CD14-positive monocyte (primary cell): ENCODE data around the gene OR2V1. TPM values are rescaled to one million over a fixed set of nuclear protein-coding genes. Genes with fewer than 3 reads are reported as not detected.

Experiments
- DNase-seq, 3 donors: peaks; one replicate each; pipeline ENCODE4 v3.0.0-alpha.2; 2011 to 2022
- H2AFZ ChIP-seq: 2 replicates; pipeline ENCODE4 v1.6.0; 2012; ENCODE audit warnings: mild to moderate bottlenecking, low read depth, low read length, inconsistent platforms; ENCODE audit not compliant: insufficient read depth, poor library complexity, severe bottlenecking
- H3K27ac ChIP-seq, 2 donors: 1 replicate in 1 of 2; 2 replicates in 1 of 2; pipeline ENCODE4 v1.5.1; 2012 to 2013; ENCODE audit warnings: low read length in 2 of 2, control low read depth in 1 of 2, inconsistent platforms in 1 of 2, low read depth in 1 of 2, mild to moderate bottlenecking in 1 of 2
- H3K27me3 ChIP-seq, 2 donors: one replicate each; pipeline versions ENCODE4 v1.6.0 to v1.6.1; 2011 to 2013; ENCODE audit warnings: low read length in 2 of 2; ENCODE audit not compliant: control insufficient read depth in 2 of 2, insufficient read depth in 2 of 2
- H3K36me3 ChIP-seq, 2 donors: replicated peaks in 1 of 2; 1 replicate in 1 of 2; 2 replicates in 1 of 2; pipeline versions ENCODE4 v1.5.1 to v1.6.1; 2012 to 2013; ENCODE audit warnings: low read length in 2 of 2, control low read depth in 1 of 2, inconsistent platforms in 1 of 2, mild to moderate bottlenecking in 1 of 2; ENCODE audit not compliant: insufficient read depth in 2 of 2, control insufficient read depth in 1 of 2
- H3K4me1 ChIP-seq, 2 donors: 1 replicate in 1 of 2; 2 replicates in 1 of 2; pipeline versions ENCODE4 v1.5.1 to v1.6.1; 2012 to 2013; ENCODE audit warnings: low read length in 2 of 2, control low read depth in 1 of 2, inconsistent platforms in 1 of 2, mild to moderate bottlenecking in 1 of 2, moderate library complexity in 1 of 2; ENCODE audit not compliant: insufficient read depth in 2 of 2, control insufficient read depth in 1 of 2
- H3K4me2 ChIP-seq: replicated peaks from 2 replicates; pipeline ENCODE3; 2012; ENCODE audit warnings: low read length, moderate library complexity, mild to moderate bottlenecking; ENCODE audit not compliant: poor library complexity, severe bottlenecking; ENCODE audit errors: extremely low read depth
- H3K4me3 ChIP-seq, 3 experiments: fragments of 200-600 bp in 1 of 3; sonication (generic) in 1 of 3; replicated peaks in 1 of 3; 1 replicate in 2 of 3; 2 replicates in 1 of 3; pipeline ENCODE4 v1.5.1; 2011 to 2013; ENCODE audit warnings: low read length in 3 of 3, mild to moderate bottlenecking in 3 of 3, control low read depth in 2 of 3, low read depth in 2 of 3, inconsistent platforms in 1 of 3, moderate library complexity in 1 of 3
- H3K79me2 ChIP-seq: 2 replicates; pipeline ENCODE4 v1.6.0; 2012; ENCODE audit warnings: mild to moderate bottlenecking, control low read depth, inconsistent platforms, low read length, moderate library complexity; ENCODE audit not compliant: insufficient read depth
- H3K9ac ChIP-seq: 2 replicates; pipeline ENCODE4 v1.6.0; 2017; ENCODE audit warnings: low read length, mild to moderate bottlenecking; ENCODE audit not compliant: insufficient read depth, poor library complexity, severe bottlenecking
- H3K9me3 ChIP-seq, 2 donors: replicated peaks in 1 of 2; 1 replicate in 1 of 2; 2 replicates in 1 of 2; pipeline versions ENCODE4 v1.5.1 to v1.6.1; 2012 to 2013; ENCODE audit warnings: low read length in 2 of 2, control low read depth in 1 of 2; ENCODE audit not compliant: control insufficient read depth in 1 of 2, insufficient read depth in 1 of 2
- H4K20me1 ChIP-seq: 2 replicates; pipeline ENCODE4 v1.6.0; 2012; ENCODE audit warnings: mild to moderate bottlenecking, low read length, control low read depth, moderate library complexity; ENCODE audit not compliant: insufficient read depth
- H3K27ac Mint-ChIP-seq, 7 donors: one replicate each; pipeline ENCODE4 v1.8.0; 2020; ENCODE audit warnings: mild to moderate bottlenecking in 7 of 7, mixed read lengths in 7 of 7, moderate library complexity in 6 of 7, inconsistent platforms in 2 of 7
- H3K27me3 Mint-ChIP-seq, 3 donors: one replicate each; pipeline ENCODE4 v1.8.0; 2021 to 2022; ENCODE audit warnings: low read depth in 3 of 3, mild to moderate bottlenecking in 3 of 3, mixed read lengths in 3 of 3, moderate library complexity in 3 of 3, inconsistent platforms in 1 of 3
- H3K36me3 Mint-ChIP-seq, 2 donors: one replicate each; pipeline ENCODE4 v1.8.0; 2020; ENCODE audit warnings: mixed read lengths in 2 of 2, inconsistent platforms in 1 of 2, mild to moderate bottlenecking in 1 of 2
- H3K4me1 Mint-ChIP-seq: one replicate; pipeline ENCODE4 v1.8.0; 2020; ENCODE audit warnings: mild to moderate bottlenecking, mixed read lengths
- H3K4me3 Mint-ChIP-seq, 2 donors: one replicate each; pipeline ENCODE4 v1.8.0; 2020; ENCODE audit warnings: mild to moderate bottlenecking in 2 of 2, mixed read lengths in 2 of 2, moderate library complexity in 1 of 2
- H3K9me3 Mint-ChIP-seq, 7 donors: one replicate each; pipeline ENCODE4 v1.8.0; 2020 to 2022; ENCODE audit warnings: mixed read lengths in 7 of 7, mild to moderate bottlenecking in 6 of 7, moderate library complexity in 6 of 7, inconsistent platforms in 2 of 7
- WGBS: methylation state at CpG from one replicate; pipeline ENCODE4 v1.1.5; 2013; ENCODE audit warnings: missing lambda C conversion rate; ENCODE audit not compliant: insufficient coverage; 5-methylcytosine and 5-hydroxymethylcytosine counted together
- intact Hi-C, 2 donors: fragments of 100-400 bp; cut with micrococcal nuclease; formaldehyde crosslinking; loops; one replicate each; pipeline versions ENCODE4 v1.15.0 to v1.15.1; 2023
- polyA plus RNA-seq, 3 donors: library from polyadenylated mRNA; depleted of rRNA in 1 of 3; unstranded in 2 of 3; stranded (reverse) in 1 of 3; fragments of 300-500 nt in 2 of 3; fragments of >200 nt in 1 of 3; fragmentation: Illumina TruSeq in 2 of 3; gene quantifications; 1 replicate in 2 of 3; 2 replicates in 1 of 3; pipeline ENCODE4 v1.2.3, GENCODE V29; 2012 to 2021
- TF ChIP-seq, protein P1 (sequence below): fragments of 200-600 bp; IDR thresholded peaks from one replicate; pipeline ENCODE4 v1.8.0; 2022; ENCODE audit warnings: antibody characterized with exemption, mild to moderate bottlenecking

Gene OR2V1
- polyA plus RNA-seq, 3 donors, result not detected

DNA sequence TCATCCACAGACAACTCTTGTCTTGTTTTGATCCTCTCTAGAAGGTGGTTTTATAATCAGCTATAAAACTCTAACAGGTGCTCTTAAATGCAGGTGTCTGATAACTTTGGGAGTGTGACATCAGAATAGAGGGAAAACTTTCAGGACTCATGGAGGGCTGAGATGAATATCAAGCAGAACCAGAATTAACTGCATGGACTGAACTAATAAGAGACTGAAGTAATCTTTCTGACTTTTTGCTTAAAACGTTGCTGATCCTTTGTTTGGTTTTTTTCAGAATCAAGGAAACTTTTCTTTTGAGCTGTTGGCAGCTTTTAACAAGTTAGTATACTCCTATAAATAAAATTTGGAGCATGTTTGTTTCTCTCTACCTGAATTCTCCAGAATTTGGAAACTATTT, 14.2 kb upstream of the OR2V1 start:
- no peak for DNase-seq
- peaks cover 9 to 19% (median 17%) of the 10 kb centered on the region in 3 donors for H3K27me3 Mint-ChIP-seq
- WGBS, result no CpG with 5 or more reads among the region's 1 CpG
- H3K9me3 ChIP-seq, result no peaks in the 10 kb centered on the region
- peaks cover 3 to 24% (median 6%) of the 10 kb centered on the region in 7 donors for H3K9me3 Mint-ChIP-seq
- H3K9ac ChIP-seq, result no peak overlapping the region
- H3K4me2 ChIP-seq, result no peak overlapping the region
- no peak overlapping the region for H3K27ac ChIP-seq
- no peaks in the 10 kb centered on the region for H3K36me3 ChIP-seq
- peaks cover 0 to 3% of the 10 kb centered on the region in 2 donors for H3K27me3 ChIP-seq
- intact Hi-C loops, result no loop called here
- H3K4me3 ChIP-seq, result no peak overlapping the region
- H3K4me1 Mint-ChIP-seq, result no peaks in the 10 kb centered on the region
- no peak overlapping the region for H3K27ac Mint-ChIP-seq
- H3K4me1 ChIP-seq, result no peaks in the 10 kb centered on the region
- no peak overlapping the region for H2AFZ ChIP-seq
- H4K20me1 ChIP-seq, result no peaks in the 10 kb centered on the region
- no peaks in the 10 kb centered on the region for H3K36me3 Mint-ChIP-seq
- no peaks in the 10 kb centered on the region for H3K79me2 ChIP-seq
- TF ChIP-seq, protein P1, sequence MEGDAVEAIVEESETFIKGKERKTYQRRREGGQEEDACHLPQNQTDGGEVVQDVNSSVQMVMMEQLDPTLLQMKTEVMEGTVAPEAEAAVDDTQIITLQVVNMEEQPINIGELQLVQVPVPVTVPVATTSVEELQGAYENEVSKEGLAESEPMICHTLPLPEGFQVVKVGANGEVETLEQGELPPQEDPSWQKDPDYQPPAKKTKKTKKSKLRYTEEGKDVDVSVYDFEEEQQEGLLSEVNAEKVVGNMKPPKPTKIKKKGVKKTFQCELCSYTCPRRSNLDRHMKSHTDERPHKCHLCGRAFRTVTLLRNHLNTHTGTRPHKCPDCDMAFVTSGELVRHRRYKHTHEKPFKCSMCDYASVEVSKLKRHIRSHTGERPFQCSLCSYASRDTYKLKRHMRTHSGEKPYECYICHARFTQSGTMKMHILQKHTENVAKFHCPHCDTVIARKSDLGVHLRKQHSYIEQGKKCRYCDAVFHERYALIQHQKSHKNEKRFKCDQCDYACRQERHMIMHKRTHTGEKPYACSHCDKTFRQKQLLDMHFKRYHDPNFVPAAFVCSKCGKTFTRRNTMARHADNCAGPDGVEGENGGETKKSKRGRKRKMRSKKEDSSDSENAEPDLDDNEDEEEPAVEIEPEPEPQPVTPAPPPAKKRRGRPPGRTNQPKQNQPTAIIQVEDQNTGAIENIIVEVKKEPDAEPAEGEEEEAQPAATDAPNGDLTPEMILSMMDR, result no peak
- H3K4me3 Mint-ChIP-seq, result no peak overlapping the region

- TF ChIP-seq, protein P1, result no peak
- no peak overlapping the region for H2AFZ ChIP-seq
- 83% methylated on average over 3 of the region's 7 CpGs for WGBS
- Mint-ChIP-seq H3K27ac (no peak overlapping the region), H3K36me3 (no peaks in the 10 kb centered on the region), H3K4me3 (no peak overlapping the region), H3K27me3 (peaks cover 12 to 21% (median 18%) of the 10 kb centered on the region in 3 donors), H3K4me1 (no peaks in the 10 kb centered on the region), H3K9me3 (peaks cover 4 to 36% (median 9%) of the 10 kb centered on the region in 7 donors)
- no peak overlapping the region for H3K9ac ChIP-seq
- H3K79me2 ChIP-seq, result no peaks in the 10 kb centered on the region
- intact Hi-C loops, result no loop called here
- DNase-seq, result no peak
- H4K20me1 ChIP-seq, result no peaks in the 10 kb centered on the region
- peaks cover 0 to 3% of the 10 kb centered on the region in 2 donors for H3K27me3 ChIP-seq
- peaks cover 0 to 13% of the 10 kb centered on the region in 2 donors for H3K9me3 ChIP-seq
- H3K36me3 ChIP-seq, result no peaks in the 10 kb centered on the region
- H3K4me2 ChIP-seq, result no peak overlapping the region
- no peak overlapping the region for H3K27ac ChIP-seq
- H3K4me1 ChIP-seq, result no peaks in the 10 kb centered on the region
- H3K4me3 ChIP-seq, result no peak overlapping the region
Observed at GRCh38 chr5:181142054-181142453, 11.1 kb upstream of the OR2V1 start.
